Spinal cord (tissue), 10 donors: ENCODE results near the gene TMEM258. TPM values are rescaled to one million over a fixed set of nuclear protein-coding genes. Genes with fewer than 3 reads are reported as not detected.

Source experiments
- DNase-seq, 6 donors: peaks; one replicate each; pipeline versions ENCODE4 v3.0.0 to v3.0.0-alpha.2; 2013 to 2015; ENCODE audit warnings: low spot score in 6 of 6, low read depth in 4 of 6
- H3K27ac ChIP-seq: one replicate; pipeline ENCODE4 v1.5.1; 2013; ENCODE audit warnings: low read depth, low read length, control low read depth
- H3K27me3 ChIP-seq: one replicate; pipeline ENCODE4 v1.6.1; 2013; ENCODE audit warnings: low read length; ENCODE audit not compliant: control insufficient read depth, insufficient read depth
- H3K36me3 ChIP-seq: one replicate; pipeline ENCODE4 v1.6.1; 2013; ENCODE audit warnings: low read length; ENCODE audit not compliant: control insufficient read depth, insufficient read depth
- H3K4me1 ChIP-seq: one replicate; pipeline ENCODE4 v1.6.1; 2013; ENCODE audit warnings: low read length; ENCODE audit not compliant: control insufficient read depth, insufficient read depth
- H3K4me3 ChIP-seq: one replicate; pipeline ENCODE4 v1.5.1; 2013; ENCODE audit warnings: low read depth, low read length, control low read depth
- H3K9me3 ChIP-seq: one replicate; pipeline ENCODE4 v1.6.1; 2013; ENCODE audit warnings: low read length; ENCODE audit not compliant: control insufficient read depth, insufficient read depth
- WGBS: methylation state at CpG from one replicate; pipeline ENCODE4 v1.1.5; 2013; ENCODE audit warnings: missing lambda C conversion rate; ENCODE audit not compliant: insufficient coverage; 5-methylcytosine and 5-hydroxymethylcytosine counted together
- polyA plus RNA-seq, 2 donors: library from polyadenylated mRNA; unstranded; fragments of 120-200 nt; gene quantifications; one replicate each; pipeline ENCODE4 v1.2.1, GENCODE V29; 2013; ENCODE audit not compliant: insufficient read length in 2 of 2
- total RNA-seq, 2 donors: library from RNA; depleted of rRNA in 1 of 2; stranded (reverse); fragments of 120-200 nt in 1 of 2; fragments of >200 nt in 1 of 2; gene quantifications; one replicate each; pipeline versions ENCODE4 v1.2.3 to v1.2.4, GENCODE V29; 2013 to 2014
- donor health status: healthy.

Gene TMEM258
- total and polyA plus RNA-seq, 4 donors: 102 to 181 (median 157) TPM

GRCh38 chr11:61752925-61753521, 39.4 kb downstream of the TMEM258 start:
- H3K4me1 ChIP-seq: peaks cover 58% of the 10 kb centered on the region

GRCh38 chr11:61752117-61752924, 40.1 kb downstream of the TMEM258 start, which contains the start of gene MYRF:
TSS of gene MYRF (plus strand) at chr11:61752636. CDS start at chr11:61752745, 109 bp downstream.
- peaks cover 65% of the 10 kb centered on the region for H3K4me1 ChIP-seq
- peak within 1 kb of the TSS; percentile 40 for H3K4me3 ChIP-seq
- WGBS: 3% methylated on average over 93 of the region's 93 CpGs
- peak in 2 of 6 donors; percentile 29 to 62 for DNase-seq
- peaks cover 22% of the 10 kb centered on the region for H3K27me3 ChIP-seq
- H3K27ac ChIP-seq: no peak within 1 kb of the TSS
- H3K9me3 ChIP-seq: no peaks in the 10 kb centered on the region
- peaks cover 6% of the 10 kb centered on the region for H3K36me3 ChIP-seq

More at GRCh38 chr11:61752925-61753521, 39.4 kb downstream of the TMEM258 start:
- H3K36me3 ChIP-seq: peaks cover 6% of the 10 kb centered on the region
- no peaks in the 10 kb centered on the region for H3K9me3 ChIP-seq
- H3K27me3 ChIP-seq: peaks cover 22% of the 10 kb centered on the region
- peak overlapping the region; percentile 40 for H3K4me3 ChIP-seq
- no peak for DNase-seq
- WGBS: 34% methylated on average over 16 of the region's 17 CpGs
- H3K27ac ChIP-seq: no peak overlapping the region

GRCh38 chr11:61751384-61751783, 41.0 kb downstream of the TMEM258 start:
- Histone ChIP-seq H3K27ac (no peak overlapping the region), H3K4me1 (peaks cover 57% of the 10 kb centered on the region), H3K27me3 (peaks cover 22% of the 10 kb centered on the region), H3K4me3 (no peak overlapping the region), H3K36me3 (peaks cover 9% of the 10 kb centered on the region), H3K9me3 (no peaks in the 10 kb centered on the region)
- 85% methylated on average over 12 of the region's 14 CpGs for WGBS
- no peak for DNase-seq

GRCh38 chr11:61750631-61751273, 41.6 kb downstream of the TMEM258 start:
- H3K9me3 ChIP-seq: no peaks in the 10 kb centered on the region
- no peak for DNase-seq
- H3K27me3 ChIP-seq: peaks cover 22% of the 10 kb centered on the region
- 100% methylated on average over 4 of the region's 5 CpGs for WGBS
- H3K4me1 ChIP-seq: peaks cover 60% of the 10 kb centered on the region
- no peak overlapping the region for H3K27ac ChIP-seq
- peaks cover 14% of the 10 kb centered on the region for H3K36me3 ChIP-seq
- no peak overlapping the region for H3K4me3 ChIP-seq

GRCh38 chr11:61749591-61750217, 42.7 kb downstream of the TMEM258 start:
- Histone ChIP-seq H3K9me3 (no peaks in the 10 kb centered on the region), H3K27me3 (peaks cover 22% of the 10 kb centered on the region), H3K4me3 (no peak overlapping the region), H3K36me3 (peaks cover 18% of the 10 kb centered on the region), H3K4me1 (peaks cover 62% of the 10 kb centered on the region), H3K27ac (peak overlapping the region; percentile 50)
- peak in 1 of 6 donors; percentile 72 for DNase-seq
- WGBS: 13% methylated on average over 13 of the region's 21 CpGs

- H3K27me3 ChIP-seq: peaks cover 15% of the 10 kb centered on the region
- H3K9me3 ChIP-seq: no peaks in the 10 kb centered on the region
- H3K4me3 ChIP-seq: no peak overlapping the region
- no peak for DNase-seq
- peaks cover 35% of the 10 kb centered on the region for H3K36me3 ChIP-seq
- WGBS: 56% methylated on average over 2 of the region's 3 CpGs
- H3K27ac ChIP-seq: no peak overlapping the region
- H3K4me1 ChIP-seq: peaks cover 48% of the 10 kb centered on the region
Measured at GRCh38 chr11:61747967-61748285, 44.5 kb downstream of the TMEM258 start.

GRCh38 chr11:61747192-61747966, 45.0 kb downstream of the TMEM258 start:
- 64% methylated on average over 16 of the region's 19 CpGs for WGBS
- H3K27ac ChIP-seq: no peak overlapping the region

GRCh38 chr11:61746442-61747191, 45.8 kb downstream of the TMEM258 start:
- H3K4me1 ChIP-seq: peaks cover 40% of the 10 kb centered on the region
- H3K36me3 ChIP-seq: peaks cover 47% of the 10 kb centered on the region
- no peak for DNase-seq
- no peak overlapping the region for H3K4me3 ChIP-seq
- no peak overlapping the region for H3K27ac ChIP-seq
- 75% methylated on average over 13 of the region's 19 CpGs for WGBS
- no peaks in the 10 kb centered on the region for H3K9me3 ChIP-seq
- H3K27me3 ChIP-seq: peaks cover 5% of the 10 kb centered on the region

More at GRCh38 chr11:61747192-61747966, 45.0 kb downstream of the TMEM258 start:
- Histone ChIP-seq H3K4me3 (no peak overlapping the region), H3K4me1 (peaks cover 44% of the 10 kb centered on the region), H3K36me3 (peaks cover 41% of the 10 kb centered on the region), H3K9me3 (no peaks in the 10 kb centered on the region), H3K27me3 (peaks cover 11% of the 10 kb centered on the region)
- peak in 2 of 6 donors; percentile 43 to 64 for DNase-seq
